Inflammatory macrophage treated with lipopolysaccharide for 4 hours (primary cell): ENCODE results near the gene TNFRSF19.
A peak's percentile ranks its signal among the peaks of the same experiment; 100 is the strongest.

Experiments
- DNase-seq: peaks from one replicate; pipeline ENCODE4 v3.0.0-alpha.2; 2020

Gene TNFRSF19

GRCh38 chr13:23690668-23691067 lies 120.5 kb downstream of the TNFRSF19 start:
- DNase-seq, result no peak

DNA sequence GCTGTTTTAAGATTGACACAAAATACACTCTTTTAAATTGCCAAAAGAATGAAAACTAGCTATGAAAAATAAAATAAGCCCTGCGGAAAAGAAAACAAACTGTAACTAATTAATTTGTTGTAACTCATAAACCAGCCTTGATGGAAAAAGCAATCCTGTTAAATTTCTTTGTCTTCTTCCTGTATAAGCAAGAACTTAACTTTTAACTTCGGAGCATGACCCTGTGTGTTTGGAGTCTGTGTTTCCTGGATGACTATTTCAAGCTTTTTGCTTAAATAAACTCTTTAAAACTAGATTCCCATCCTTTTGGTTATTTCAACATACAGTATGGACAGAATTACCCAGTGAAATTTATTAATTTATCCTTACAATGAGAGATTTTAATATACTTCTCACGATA lies 122.6 kb downstream of the TNFRSF19 start:
- no peak for DNase-seq

- DNase-seq, result no peak
Observed at GRCh38 chr13:23695196-23695595, 125.0 kb downstream of the TNFRSF19 start.

DNA sequence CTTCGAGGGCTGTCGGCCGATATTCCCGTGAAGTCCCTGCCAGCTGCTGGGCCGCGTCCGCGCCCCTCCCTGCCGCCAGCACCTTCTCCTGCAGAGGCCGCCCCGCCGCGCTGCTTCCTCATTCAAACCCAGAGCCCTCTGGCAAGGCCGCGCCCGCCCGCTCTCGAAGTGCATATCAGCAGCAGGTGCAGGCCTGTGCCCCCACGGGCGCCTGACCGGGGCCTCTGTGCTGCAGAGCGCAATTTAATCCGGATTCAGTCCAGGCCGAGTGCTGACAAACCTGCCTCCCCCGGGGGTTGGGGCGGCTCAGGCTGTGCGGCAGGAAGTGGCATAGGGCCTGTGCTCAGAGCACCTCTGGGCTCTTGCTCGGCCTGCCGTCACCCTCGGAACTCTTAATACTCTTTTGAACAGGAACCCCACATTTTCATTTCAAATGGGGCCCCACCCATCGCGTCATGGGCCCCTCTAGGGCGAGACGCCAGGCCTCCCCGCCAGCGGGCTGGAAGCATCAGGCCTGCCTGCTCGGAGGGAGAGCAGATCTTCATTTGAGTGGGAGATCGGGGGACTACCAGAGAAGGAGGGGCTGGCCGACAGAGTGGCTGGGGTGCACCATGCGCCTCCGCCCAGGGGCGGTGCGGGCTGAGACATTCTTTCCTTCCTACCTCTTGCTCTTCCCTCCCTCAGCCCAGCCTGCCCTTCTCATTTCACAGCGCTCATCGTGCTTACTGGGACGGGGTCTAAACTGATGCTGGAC lies 125.7 kb downstream of the TNFRSF19 start:
- no peak for DNase-seq

DNA sequence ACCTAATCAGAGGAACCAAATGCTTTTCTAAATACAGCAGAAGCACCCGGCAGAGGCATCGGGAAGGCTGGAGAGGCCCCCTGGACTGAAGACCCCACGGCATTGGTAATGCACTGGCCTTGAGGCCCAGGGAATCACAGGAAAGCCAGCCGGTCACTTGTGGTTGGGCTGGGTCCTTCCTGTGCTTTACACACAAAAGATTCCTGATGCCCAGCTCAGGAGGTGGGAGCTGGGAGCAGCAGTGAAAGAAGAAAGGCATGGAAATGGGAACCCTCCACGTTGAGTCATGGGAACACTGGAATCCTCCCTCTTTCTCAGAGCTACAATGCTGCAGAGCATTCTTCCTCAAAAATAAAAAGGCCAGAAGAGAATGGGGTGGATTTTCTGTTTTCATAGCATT lies 126.4 kb downstream of the TNFRSF19 start:
- no peak for DNase-seq

- DNase-seq, result peak; percentile 2
Observed at GRCh38 chr13:23697772-23698313, 127.6 kb downstream of the TNFRSF19 start.

DNA sequence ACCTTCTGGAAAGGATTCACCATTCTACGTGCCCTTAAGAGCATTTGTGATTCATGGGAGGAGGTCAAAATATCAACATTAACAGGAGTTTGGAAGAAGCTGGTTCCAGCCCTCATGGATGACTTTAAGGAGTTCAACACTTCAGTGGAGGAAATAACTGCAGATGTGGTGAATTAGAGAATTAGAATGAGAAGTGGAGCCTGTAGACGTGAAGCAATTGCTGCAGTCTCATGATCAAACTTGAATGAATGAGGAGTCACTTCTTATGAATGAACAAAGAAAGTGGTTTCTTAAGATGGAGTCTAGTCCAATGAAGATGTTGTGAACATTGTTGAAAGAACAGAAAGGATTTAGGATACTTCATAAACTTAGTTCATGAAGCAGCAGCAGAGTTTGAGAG lies 129.1 kb downstream of the TNFRSF19 start:
- DNase-seq, result peak; percentile 2

- no peak for DNase-seq
Observed at GRCh38 chr13:23701186-23701585, 131.0 kb downstream of the TNFRSF19 start.

- DNase-seq, result no peak
Observed at GRCh38 chr13:23701636-23702035, 131.4 kb downstream of the TNFRSF19 start.

- no peak for DNase-seq
Observed at GRCh38 chr13:23703246-23703860, 133.1 kb downstream of the TNFRSF19 start.

DNA sequence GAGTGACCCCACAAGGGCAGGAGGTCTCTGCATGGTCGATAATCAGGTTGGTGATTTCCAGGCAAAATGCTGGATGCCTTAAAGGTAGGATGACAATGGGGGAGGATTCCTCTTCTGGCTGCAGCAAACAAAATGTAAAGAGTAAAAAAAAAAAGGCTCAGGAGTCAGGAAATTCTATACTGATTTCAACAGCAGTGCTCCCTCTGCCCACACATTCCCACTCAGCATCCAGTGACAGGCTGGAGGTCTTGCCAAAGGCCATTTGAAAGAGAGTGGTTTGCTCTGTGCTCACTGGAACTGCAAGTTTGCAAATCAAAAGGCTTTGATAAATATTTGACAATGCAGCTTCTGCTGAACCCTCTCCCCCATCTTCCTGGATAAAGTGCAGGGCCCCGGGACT lies 135.4 kb downstream of the TNFRSF19 start:
- DNase-seq, result peak; percentile 42

DNA sequence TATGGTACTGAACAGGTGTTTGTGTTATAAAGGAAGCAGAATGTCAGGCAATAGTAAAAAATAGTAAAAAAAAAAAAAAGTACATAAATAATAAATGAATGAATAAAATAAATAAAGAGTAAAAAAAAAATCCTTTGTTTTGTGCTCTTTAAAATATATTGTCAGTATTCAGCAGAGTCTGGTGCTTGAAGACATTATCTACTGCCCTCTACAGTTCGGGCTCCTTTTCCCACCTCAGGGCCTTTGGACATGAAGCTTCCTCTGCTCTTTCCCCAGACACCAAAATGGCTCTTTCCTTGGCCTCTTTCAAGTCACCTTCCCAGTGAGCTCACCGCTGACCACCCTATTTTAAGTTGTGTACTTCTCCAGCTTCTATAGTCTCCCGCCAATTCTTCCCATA lies 137.5 kb downstream of the TNFRSF19 start:
- peak; percentile 13 for DNase-seq

DNA sequence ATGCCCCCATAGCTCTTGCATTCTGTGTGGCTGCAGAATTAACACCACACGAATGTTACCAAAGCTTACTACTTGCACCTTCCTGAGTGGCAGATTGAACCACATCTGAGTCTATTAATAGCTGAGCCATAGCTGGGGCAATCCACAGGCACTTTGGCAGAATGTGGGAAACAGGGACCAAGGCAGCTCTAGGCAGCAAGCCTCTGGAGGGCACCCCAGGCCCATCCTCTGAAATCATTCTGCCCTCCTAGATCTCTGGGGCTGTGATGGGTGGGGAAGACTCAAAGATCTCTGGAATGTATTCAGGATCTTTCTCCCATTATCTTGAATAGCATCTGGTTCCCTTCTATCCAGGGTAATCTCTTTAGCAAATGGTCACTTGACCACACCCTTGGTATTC lies 139.3 kb downstream of the TNFRSF19 start:
- no peak for DNase-seq

DNA sequence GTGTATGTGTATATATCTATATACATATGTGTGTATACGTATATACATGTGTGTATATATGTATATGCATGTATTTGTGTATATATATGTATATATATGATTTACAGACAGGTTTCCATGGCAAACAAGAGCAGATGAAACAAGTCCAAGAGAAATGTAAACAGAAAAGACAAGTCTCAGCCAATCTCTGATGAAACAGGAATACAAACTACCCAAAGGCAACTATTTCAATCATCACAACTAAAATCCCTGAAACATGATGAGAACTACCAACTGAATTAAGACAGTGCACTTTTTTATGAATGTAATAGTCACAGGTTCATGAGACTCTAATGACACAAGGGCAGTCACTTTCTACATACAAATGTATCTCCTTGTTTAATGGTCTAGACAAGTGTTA lies 140.2 kb downstream of the TNFRSF19 start:
- DNase-seq, result no peak

GRCh38 chr13:23711355-23711754 lies 141.1 kb downstream of the TNFRSF19 start:
- DNase-seq, result no peak

GRCh38 chr13:23714672-23715071 lies 144.5 kb downstream of the TNFRSF19 start:
- no peak for DNase-seq

DNA sequence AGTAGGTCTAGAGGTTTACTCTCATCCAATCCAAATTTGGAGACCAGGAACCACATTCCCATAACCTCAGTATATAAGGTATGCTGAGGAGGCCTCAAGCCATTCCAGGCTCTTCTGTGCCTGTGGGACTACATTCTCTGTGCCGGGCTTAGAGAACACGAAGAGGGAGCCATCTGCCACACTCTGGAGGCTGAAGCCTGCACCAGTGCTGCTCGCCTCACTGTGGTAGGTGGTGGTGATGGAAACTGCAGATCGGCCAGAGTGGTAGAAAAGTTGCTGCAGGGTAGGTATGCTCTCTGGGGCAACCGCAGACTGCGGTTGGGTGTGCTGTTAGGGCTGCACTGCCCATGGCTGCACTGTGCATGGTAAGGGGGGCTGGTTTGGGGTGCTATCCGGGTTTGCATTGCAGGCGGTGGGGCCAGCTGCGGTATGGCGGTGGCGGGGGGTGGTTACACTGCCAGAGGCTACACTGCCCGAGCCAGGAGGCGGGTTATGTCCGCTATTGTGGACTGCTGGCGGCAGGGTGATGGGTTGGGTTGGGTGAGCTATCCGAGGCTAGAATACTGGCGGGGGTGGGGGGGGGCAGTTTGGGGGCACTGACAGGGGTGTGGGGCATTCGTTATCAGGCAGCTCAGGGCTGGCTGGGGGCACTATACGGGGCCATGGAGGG lies 145.0 kb downstream of the TNFRSF19 start:
- DNase-seq, result no peak

DNA sequence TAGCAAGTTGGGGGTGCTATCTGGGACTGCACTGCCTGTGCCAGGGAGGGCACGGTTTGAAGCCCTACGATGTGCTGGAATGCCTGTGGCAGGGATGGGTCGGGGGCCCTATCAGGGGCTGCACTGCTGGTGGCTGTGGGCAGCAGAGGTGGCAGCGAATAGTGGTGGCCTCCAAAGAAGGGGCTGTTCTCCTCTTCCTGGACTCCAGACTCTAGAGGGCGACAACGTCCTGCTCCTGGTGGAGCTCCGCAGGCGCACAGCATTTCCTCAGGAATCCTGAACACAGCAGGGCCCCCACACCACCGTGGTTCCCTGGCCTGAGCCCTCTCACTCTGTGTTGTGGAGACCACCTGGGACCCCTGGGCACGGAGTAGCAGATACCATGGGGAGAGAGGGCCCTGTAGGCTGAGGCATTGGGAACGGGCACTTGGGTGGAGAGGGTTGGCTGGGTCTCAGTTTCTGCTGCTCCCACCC lies 145.6 kb downstream of the TNFRSF19 start:
- no peak for DNase-seq

DNA sequence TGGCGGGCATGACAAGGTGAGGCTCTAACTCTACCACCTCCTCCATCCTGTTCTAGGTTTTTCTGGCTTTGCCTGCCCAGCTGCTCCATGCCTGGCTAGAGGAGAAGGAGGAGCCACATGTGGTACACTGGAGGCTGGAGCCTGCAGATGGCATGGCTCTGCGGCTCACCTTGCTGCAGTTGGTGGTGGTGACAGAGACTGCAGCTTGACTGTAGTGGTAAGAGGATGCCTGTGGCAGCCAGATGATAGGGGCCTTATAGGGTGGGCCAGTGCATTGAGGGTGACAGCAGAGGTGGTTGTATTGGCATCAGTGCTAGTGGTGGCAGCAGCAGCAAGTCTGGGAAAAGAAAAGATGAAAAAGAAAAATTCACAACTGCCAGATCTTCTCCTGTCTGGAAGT lies 146.2 kb downstream of the TNFRSF19 start:
- no peak for DNase-seq

DNA sequence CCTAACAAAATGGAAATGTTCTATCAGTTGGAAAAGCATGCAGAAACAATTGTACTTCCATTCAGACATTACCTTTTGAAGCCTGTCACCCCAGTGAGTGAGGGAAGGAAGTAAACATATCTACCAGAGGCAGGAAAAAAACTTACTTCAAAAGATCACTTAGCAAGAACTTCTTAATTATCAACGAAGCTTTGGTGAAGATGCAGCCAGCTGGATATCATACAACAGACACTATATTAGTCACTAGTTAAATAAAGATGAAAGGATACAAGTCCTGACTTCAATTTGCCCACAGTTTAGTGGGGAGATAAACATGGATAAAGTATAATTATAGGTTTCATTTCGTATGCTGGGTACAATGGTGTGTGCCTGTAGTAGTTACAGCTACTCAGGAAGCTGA lies 148.8 kb downstream of the TNFRSF19 start:
- DNase-seq, result no peak

DNA sequence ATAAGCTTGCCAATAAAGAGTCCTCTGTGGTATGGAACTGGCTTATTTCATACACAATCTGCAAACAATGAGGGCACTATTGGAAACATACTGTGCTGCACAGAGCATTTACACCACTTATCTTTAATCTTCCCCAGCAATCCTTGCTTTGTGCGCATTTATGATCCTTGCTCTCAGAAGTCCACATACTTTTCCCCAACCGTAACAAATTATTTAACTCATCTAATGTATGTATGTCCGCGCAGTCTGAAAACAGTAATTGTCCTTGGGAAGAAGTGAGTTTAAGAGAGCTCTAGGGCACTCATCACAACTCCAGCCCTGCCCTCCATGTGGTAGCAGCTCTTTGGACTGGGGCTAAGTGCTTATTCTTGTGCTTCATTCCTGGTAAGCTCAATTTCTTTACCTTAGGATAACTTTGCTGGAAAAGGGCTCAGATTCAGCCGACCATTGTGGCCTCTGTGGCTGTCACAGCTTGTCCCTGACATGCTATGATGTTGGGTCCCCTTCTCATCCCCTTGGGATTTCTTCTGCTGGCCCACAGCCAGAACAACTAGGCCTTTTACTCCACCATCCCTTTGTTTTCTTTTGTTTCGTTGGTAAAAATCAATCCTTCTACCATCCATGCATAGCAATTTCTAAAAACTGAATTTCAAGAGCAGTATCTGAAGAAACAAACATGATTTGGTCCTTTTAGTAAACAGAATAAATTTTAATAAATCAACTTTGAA lies 152.7 kb downstream of the TNFRSF19 start:
- no peak for DNase-seq

GRCh38 chr13:23723471-23723870 lies 153.3 kb downstream of the TNFRSF19 start:
- DNase-seq, result no peak
